Glomerular visceral epithelial cell (primary cell): ENCODE data around the gene LMAN1.
A peak's percentile ranks its signal among the peaks of the same experiment; 100 is the strongest.

Source experiments
- DNase-seq: peaks from one replicate; pipeline ENCODE4 v3.0.0-alpha.2; 2016; ENCODE audit errors: extremely low spot score

Gene LMAN1

GRCh38 chr18:59360381-59360780, 1.3 kb upstream of the LMAN1 start:
- no peak for DNase-seq

- no peak for DNase-seq
Observed at GRCh38 chr18:59359576-59359952, 499 bp upstream of the LMAN1 start.

DNA sequence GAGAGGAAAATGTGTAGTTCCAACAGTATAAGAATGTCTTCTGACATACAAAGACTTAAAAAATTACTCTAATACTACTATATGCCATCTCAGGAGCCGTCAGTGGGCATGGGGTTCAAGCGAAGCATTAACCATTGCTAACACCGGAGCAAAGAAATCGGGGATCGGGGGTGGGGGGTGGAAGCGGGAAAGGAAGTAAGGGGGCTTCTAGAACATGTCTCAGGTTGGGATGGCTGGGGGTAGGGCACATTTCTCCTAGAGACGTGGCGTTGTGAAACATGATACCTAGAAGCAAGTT, 702 bp downstream of the LMAN1 start:
- DNase-seq: peak; percentile 59

- DNase-seq: peak; percentile 63
Observed at GRCh38 chr18:59357928-59358327, 1.1 kb downstream of the LMAN1 start.

- no peak for DNase-seq
Observed at GRCh38 chr18:59354731-59355130, 4.3 kb downstream of the LMAN1 start.

DNA sequence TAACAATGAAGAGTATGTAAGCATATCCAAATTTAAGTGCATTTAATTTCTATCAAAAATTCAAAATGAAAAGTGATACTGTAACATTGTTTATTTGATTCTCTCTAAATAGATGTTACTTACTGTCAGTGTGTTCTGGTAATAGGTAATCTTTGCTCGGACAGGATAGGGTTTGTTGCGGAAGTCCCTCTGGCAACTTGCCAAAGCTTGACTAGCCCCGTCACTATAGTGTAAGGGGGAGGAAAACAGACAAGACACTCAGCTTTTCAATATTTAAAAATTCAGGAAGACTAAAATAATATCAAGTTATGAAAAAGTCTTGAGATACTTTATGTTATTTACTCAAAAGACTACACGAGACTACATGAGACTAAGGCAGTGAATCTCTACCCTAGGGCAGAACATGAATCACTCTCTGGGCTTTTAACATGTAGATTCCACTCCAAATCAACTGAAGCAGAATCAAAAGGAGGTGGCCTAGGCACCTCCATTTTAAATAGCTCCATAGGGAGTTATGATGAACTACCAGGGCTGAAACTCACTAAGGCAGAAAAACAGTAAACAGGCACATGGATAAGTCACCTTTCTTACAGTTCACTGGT, 5.9 kb downstream of the LMAN1 start:
- DNase-seq: no peak

- DNase-seq: no peak
Observed at GRCh38 chr18:59352250-59352855, 6.7 kb downstream of the LMAN1 start.

GRCh38 chr18:59345556-59345955, 13.5 kb downstream of the LMAN1 start:
- no peak for DNase-seq

- no peak for DNase-seq
Observed at GRCh38 chr18:59344996-59345395, 14.1 kb downstream of the LMAN1 start.

DNA sequence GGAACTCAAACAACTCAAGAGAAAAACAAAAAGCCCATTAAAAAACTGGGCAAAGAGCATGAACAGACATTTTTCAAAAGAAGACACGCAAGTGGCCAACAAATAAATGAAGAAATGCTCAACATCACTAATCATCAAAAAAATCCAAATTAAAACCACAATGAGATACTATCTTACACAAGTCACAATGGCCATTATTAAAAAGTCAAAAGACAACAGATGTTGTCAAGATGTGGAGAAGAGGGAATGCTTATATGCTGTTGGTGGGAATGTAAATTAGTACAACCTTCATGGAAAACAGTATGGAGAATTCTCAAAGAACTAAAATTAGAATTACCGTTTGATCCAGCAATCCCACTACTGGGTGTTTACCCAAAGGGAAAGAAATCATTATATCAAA, 15.1 kb downstream of the LMAN1 start:
- DNase-seq: no peak

DNA sequence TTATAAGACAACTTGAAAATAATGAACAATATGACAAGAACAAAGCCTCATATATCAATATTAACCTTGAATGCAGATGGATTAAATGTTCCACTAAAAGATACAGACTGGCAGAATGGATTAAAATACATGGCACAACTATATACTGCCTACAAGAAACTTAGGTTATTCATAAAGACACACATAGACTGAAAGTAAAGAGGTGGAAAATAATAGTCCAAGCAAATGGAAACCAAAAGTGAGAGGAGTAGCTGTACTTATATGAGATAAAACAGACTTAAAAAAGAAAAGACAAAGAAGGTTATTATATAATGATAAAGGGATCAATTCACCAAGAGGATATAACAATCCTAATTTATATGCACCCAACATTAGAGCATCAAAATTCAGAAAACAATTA, 18.2 kb downstream of the LMAN1 start:
- DNase-seq: no peak

DNA sequence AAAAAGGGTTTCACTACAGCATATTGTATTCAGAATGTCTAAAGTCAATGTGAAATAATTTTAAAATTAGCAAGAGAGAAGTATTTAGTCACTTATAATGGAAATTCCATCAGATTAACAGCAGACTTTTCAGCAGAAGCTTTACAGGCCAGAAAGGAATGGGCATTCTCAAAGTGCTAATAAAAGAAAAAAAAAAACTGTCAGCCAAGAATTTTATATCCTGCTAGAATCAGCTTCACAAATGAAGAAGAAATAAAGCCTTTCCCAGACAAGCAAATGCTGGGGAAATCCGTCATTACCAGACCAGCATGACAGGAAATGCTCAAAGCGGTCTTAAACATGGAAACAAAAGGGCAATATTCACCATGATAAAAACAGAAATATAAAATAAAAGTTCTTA, 18.8 kb downstream of the LMAN1 start:
- no peak for DNase-seq

GRCh38 chr18:59332986-59333385, 26.1 kb downstream of the LMAN1 start:
- no peak for DNase-seq

- DNase-seq: no peak
Observed at GRCh38 chr18:59328683-59329082, 30.4 kb downstream of the LMAN1 start.

GRCh38 chr18:59325965-59326364, 33.1 kb downstream of the LMAN1 start:
- DNase-seq: no peak

DNA sequence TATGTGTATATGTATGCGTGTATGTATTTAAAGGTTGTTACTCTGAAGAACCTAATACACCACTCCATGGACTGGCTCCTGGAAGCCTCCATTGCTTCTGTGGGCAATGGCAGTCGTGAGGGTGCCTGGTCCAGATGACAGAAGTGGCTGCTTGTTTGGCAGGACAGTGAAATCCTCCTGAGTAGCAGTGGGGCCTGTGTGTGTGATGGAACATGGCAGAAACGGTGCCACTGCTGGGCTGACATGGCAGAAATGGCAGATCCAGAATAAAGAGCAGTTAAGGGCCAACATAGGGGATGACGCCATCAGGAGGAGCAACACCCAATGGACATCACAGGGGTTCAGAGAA, 34.5 kb downstream of the LMAN1 start:
- no peak for DNase-seq

DNA sequence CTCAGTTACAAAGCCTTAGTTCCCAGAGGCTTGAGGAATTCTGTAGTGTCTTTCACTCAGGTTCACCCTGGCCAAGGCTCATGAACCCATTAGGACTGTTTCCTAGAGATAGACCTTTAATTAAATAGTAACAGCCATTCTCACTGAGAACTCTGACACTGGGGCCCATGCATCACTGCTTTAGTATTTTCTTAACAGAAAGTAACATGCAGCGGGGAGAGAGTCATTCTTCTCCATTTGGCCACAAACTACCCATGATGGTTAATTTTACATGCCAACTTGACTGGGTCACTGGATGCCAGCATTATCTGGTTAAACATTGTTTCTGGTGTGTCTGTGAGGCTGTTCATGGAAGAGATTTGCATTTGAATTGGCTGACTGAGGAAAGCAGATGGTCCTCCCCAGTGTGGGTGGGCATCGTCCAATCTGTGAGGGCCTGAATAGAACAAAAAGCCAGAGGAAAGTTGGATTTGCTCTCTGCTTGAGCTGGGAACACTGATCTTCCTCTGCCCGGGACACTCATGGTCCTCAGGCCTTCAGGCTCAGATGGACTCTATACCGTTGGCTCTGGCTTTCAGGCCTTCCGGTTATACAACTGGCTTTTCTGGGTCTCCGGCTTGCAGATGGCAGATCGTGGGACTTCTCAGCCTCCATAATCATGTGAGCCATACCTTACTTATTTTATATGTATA, 35.0 kb downstream of the LMAN1 start:
- peak; percentile 94 for DNase-seq

DNA sequence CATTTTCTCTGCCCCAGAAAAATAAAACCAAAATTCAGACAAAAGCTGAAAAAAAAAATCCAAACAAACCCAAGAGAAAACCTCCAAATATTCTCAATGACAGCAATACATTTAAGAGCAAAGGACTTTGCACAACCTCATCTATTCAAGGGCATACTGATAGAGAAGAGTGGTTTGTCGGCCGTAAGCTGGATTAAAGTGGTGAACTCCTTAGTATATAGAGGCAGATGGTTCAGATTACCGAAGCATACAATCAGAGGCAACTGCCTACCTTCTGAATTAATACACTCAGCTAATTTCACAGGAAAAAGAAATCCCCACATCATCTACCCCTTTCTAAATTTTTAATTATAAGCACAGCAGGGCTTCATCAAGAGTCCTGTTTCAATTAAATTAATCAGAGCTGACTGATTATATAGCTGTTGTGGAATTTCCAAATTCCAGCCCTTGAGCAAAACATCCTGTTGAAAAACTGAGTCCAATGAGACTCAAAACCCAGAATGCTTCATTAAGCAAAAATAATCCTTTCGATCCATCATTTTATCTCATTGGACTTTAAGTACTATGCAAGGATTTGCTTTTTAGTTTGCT, 40.5 kb downstream of the LMAN1 start, which contains the start of gene CPLX4:
CPLX4 (minus strand) TSS at position 190 of the 591 bp plus-strand sequence; CDS start at position 3, 187 bp downstream.
- no peak for DNase-seq

GRCh38 chr18:59311631-59312030, 47.4 kb downstream of the LMAN1 start:
- DNase-seq: peak; percentile 47

GRCh38 chr18:59308938-59309260, 50.2 kb downstream of the LMAN1 start:
- DNase-seq: no peak

DNA sequence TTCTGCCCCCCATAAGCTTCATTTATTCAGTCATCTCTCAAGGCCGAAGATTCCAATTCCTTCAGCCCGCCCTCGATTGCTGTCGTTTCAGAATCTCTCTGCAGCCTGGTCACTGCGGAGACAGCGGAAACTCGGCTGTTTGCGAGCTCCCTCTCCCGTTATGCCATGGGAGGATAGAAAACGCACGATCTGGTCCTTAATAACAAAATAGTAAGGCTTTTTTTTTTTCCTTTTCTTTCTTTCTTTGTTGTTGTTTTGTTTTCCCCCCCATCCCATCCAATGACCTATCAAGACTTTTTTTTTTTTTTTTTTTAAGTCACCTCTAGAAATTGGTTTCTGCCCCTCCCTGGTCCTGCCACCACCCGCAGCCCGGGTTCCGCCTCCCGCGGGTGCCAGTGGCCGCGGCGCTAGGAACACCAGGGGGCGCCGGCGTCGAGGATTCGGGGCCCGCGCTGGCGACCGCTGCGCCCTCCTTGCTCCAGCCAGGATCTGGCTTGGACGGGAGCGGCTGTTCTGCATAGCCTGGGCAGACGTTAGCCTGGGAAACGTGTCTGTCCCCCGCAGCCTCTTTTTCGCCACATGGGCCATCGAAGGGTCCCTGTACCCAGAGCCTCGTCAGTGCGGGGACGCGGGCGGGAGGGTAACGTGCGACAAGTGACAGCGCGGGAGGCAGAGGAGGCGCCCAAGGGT, 50.7 kb downstream of the LMAN1 start:
- peak; percentile 69 for DNase-seq

- no peak for DNase-seq
Observed at GRCh38 chr18:59306640-59307039, 52.4 kb downstream of the LMAN1 start.

DNA sequence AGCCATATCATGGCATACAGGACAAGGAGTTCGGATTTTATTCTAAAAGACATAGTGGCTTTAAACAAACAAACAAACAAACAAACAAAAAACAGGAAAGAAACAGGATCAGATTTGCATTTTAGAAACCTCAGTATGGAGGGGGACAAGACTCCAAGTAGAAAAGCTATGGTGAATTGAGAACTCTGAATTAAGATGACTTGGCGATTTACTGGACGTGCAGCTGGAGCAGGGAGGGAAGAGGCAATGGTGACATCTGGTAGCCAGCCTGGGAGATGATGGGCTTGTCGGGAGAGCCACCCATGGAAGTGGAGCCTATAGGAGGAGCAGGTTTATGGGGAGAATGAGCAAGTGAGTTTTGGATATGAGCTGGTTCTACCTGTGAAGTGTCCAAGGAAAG, 53.8 kb downstream of the LMAN1 start:
- no peak for DNase-seq
